ENCODE measurements around the gene SPTLC2.

- no peak for TF ChIP-seq CTCF (IDR thresholded peaks at IDR 0.05)
- no peak for TF ChIP-seq EZH2 (IDR thresholded peaks at IDR 0.05)
- TF ChIP-seq EZH2phosphoT487 (IDR thresholded peaks at IDR 0.05), result no peak
These were observed 36.0 kb downstream of the SPTLC2 start for GRCh38 chr14:77580477-77580876.
